Fibroblast of lung (primary cell): ENCODE data around the gene NID1. TPM values are rescaled to one million over a fixed set of nuclear protein-coding genes. Genes with fewer than 3 reads are reported as not detected.
A peak's percentile ranks its signal among the peaks of the same experiment; 100 is the strongest.

Experiments
- DNase-seq, 2 donors: peaks; one replicate each; pipeline versions ENCODE4 v3.0.0 to v3.0.0-alpha.2; 2010; ENCODE audit warnings: low read depth in 2 of 2
- H2AFZ ChIP-seq: 2 replicates; pipeline ENCODE4 v1.5.1; 2012; ENCODE audit warnings: low read length, control low read depth, inconsistent platforms
- H3K27ac ChIP-seq: 2 replicates; pipeline ENCODE4 v1.5.1; 2011; ENCODE audit warnings: low read length, control low read depth; ENCODE audit not compliant: insufficient read depth
- H3K27me3 ChIP-seq: 2 replicates; pipeline ENCODE4 v1.5.1; 2011; ENCODE audit warnings: mild to moderate bottlenecking, low read length; ENCODE audit not compliant: control insufficient read depth, insufficient read depth
- H3K36me3 ChIP-seq: 2 replicates; pipeline ENCODE4 v1.5.1; 2011; ENCODE audit warnings: low read length; ENCODE audit not compliant: control insufficient read depth, insufficient read depth
- H3K4me1 ChIP-seq: 2 replicates; pipeline ENCODE4 v1.5.1; 2011; ENCODE audit warnings: low read length; ENCODE audit not compliant: control insufficient read depth, insufficient read depth; ENCODE audit errors: extremely low read depth
- H3K4me2 ChIP-seq: 2 replicates; pipeline ENCODE4 v1.5.1; 2011; ENCODE audit warnings: low read length, control low read depth; ENCODE audit not compliant: insufficient read depth; ENCODE audit errors: extremely low read depth
- H3K4me3 ChIP-seq, 4 experiments: fragments of 200-600 bp in 1 of 4; sonication (generic) in 1 of 4; replicated peaks in 1 of 4; 2 replicates each; pipeline ENCODE4 v1.5.1; 2011 to 2016; ENCODE audit warnings: low read length in 4 of 4, low read depth in 3 of 4, mild to moderate bottlenecking in 3 of 4, control low read depth in 2 of 4, inconsistent platforms in 1 of 4, mixed read lengths in 1 of 4; ENCODE audit not compliant: insufficient read depth in 1 of 4; ENCODE audit errors: control extremely low read depth in 1 of 4
- H3K79me2 ChIP-seq: 2 replicates; pipeline ENCODE4 v1.5.1; 2012; ENCODE audit warnings: mild to moderate bottlenecking, low read length, inconsistent platforms; ENCODE audit not compliant: control insufficient read depth, insufficient read depth
- H3K9ac ChIP-seq: 2 replicates; pipeline ENCODE4 v1.5.1; 2011; ENCODE audit warnings: mild to moderate bottlenecking, low read length, control low read depth; ENCODE audit not compliant: insufficient read depth
- H3K9me3 ChIP-seq: 2 replicates; pipeline ENCODE4 v1.5.1; 2012; ENCODE audit warnings: low read depth, low read length; ENCODE audit not compliant: control insufficient read depth, insufficient read depth
- H4K20me1 ChIP-seq: 2 replicates; pipeline ENCODE4 v1.5.1; 2011; ENCODE audit warnings: low read length; ENCODE audit not compliant: control insufficient read depth, insufficient read depth; ENCODE audit errors: extremely low read depth
- EZH2 ChIP-seq: IDR thresholded peaks from 2 replicates; pipeline ENCODE4 v1.5.1; 2012; ENCODE audit warnings: low read length, control low read depth, mild to moderate bottlenecking; ENCODE audit errors: missing control alignments
- polyA plus RNA-seq, 2 donors: library from polyadenylated mRNA; depleted of rRNA in 1 of 2; stranded (reverse) in 1 of 2; unstranded in 1 of 2; fragments of >200 nt; gene quantifications; 2 replicates each; pipeline ENCODE4 v1.2.1, GENCODE V29; 2011 to 2012; ENCODE audit warnings: missing spikeins in 1 of 2
- total RNA-seq: library from RNA; depleted of rRNA; stranded (reverse); fragments of >200 nt; gene quantifications from 2 replicates; pipeline ENCODE4 v1.2.1, GENCODE V29; 2014
- TF ChIP-seq, protein P1 (sequence below), 2 donors: IDR thresholded peaks in 1 of 2; conservative IDR thresholded peaks in 1 of 2; 1 replicate in 1 of 2; 2 replicates in 1 of 2; pipeline ENCODE4 v1.5.1; 2011 to 2012; ENCODE audit warnings: low read length in 2 of 2, control low read depth in 1 of 2, inconsistent platforms in 1 of 2, low read depth in 1 of 2, mild to moderate bottlenecking in 1 of 2

The NID1 gene
- total and polyA plus RNA-seq, 2 donors (not counting 1 experiment from before 2014, with no cell fraction given): 29.1 to 152 TPM

DNA sequence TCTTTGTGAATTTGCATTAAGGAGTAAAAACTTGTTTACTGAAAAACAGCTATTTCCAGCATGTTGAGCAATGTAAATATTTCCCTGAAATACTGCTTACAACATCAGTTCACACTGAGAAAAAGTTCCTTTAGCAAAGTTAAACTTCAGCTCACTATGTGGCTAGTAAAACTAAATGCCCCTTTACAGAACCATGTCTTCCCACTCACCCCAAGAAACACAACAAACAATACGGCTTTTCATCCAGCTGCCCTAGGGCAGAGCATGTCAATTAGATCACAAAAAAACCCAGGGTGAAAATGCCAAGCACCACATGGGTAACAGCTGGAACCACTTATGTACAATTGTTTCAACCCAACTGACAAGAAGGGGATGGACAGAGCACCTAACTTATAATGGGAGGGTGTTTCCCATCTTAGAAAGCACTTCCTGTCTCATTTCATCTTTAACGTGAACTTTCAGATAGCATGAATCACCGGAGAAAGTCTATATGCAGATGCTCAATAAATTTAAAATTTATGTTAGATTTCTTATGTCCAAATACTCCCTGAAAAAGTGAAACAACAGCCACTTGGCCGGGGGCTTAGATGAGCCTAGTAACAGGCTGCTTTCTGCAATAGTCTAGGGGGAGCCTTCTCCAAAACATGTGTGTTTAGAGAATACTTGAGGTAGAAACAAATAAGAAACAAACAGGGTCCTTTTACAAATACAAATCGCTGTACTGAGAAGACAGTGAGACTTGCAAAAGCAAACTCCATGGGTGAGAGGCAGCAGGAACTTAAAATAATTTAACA is 6.6 kb downstream of the NID1 start:
- TF ChIP-seq, protein P1, sequence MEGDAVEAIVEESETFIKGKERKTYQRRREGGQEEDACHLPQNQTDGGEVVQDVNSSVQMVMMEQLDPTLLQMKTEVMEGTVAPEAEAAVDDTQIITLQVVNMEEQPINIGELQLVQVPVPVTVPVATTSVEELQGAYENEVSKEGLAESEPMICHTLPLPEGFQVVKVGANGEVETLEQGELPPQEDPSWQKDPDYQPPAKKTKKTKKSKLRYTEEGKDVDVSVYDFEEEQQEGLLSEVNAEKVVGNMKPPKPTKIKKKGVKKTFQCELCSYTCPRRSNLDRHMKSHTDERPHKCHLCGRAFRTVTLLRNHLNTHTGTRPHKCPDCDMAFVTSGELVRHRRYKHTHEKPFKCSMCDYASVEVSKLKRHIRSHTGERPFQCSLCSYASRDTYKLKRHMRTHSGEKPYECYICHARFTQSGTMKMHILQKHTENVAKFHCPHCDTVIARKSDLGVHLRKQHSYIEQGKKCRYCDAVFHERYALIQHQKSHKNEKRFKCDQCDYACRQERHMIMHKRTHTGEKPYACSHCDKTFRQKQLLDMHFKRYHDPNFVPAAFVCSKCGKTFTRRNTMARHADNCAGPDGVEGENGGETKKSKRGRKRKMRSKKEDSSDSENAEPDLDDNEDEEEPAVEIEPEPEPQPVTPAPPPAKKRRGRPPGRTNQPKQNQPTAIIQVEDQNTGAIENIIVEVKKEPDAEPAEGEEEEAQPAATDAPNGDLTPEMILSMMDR (conservative IDR thresholded peaks at IDR 0.05 in 1 of 2, IDR thresholded peaks at IDR 0.05 in 1 of 2; ENCODE audit: low read depth in 1 of 2, low read length in 2 of 2): no peak
- TF ChIP-seq EZH2: no peak
- DNase-seq: peak; percentile 30 to 61
- no peaks in the 10 kb centered on the region for H4K20me1 ChIP-seq
- H3K79me2 ChIP-seq: peaks cover 32% of the 10 kb centered on the region
- H3K36me3 ChIP-seq: no peaks in the 10 kb centered on the region
- no peaks in the 10 kb centered on the region for H3K9me3 ChIP-seq
- peak overlapping the region; percentile 2 to 47 (median 10) for H3K4me3 ChIP-seq
- peak overlapping the region; percentile 29 for H3K27ac ChIP-seq
- no peaks in the 10 kb centered on the region for H3K27me3 ChIP-seq
- H3K4me1 ChIP-seq: peaks cover 7% of the 10 kb centered on the region
- peak overlapping the region; percentile 42 for H3K4me2 ChIP-seq
- H2AFZ ChIP-seq: no peak overlapping the region
- no peak overlapping the region for H3K9ac ChIP-seq

DNA sequence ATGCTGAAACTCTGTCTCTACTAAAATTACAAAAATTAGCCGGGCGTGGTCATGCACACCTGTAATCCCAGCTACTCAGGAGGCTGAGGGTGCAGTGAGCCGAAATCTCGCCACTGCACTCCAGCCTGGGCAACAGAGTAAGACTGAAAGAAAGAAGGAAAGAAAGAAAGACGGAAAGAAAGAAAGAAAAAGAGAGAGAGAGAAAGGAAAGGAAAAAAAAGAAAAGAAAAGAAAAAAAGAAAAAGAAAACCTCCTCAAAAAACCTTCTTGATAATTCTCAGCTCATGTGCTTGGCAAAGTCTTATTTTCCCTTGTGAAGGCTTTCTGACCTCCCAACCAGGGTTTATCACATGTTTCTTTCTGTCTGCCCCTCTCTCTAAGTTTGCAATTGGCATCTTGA is 7.3 kb downstream of the NID1 start:
- Histone ChIP-seq H3K27me3 (no peaks in the 10 kb centered on the region), H3K4me3 (no peak overlapping the region), H4K20me1 (no peaks in the 10 kb centered on the region), H3K4me2 (no peak overlapping the region), H3K79me2 (peaks cover 28% of the 10 kb centered on the region), H3K9me3 (no peaks in the 10 kb centered on the region), H3K9ac (no peak overlapping the region), H3K36me3 (no peaks in the 10 kb centered on the region), H3K27ac (peak overlapping the region; percentile 23), H2AFZ (no peak overlapping the region), H3K4me1 (peaks cover 7% of the 10 kb centered on the region)
- TF ChIP-seq, protein P1 (conservative IDR thresholded peaks at IDR 0.05 in 1 of 2, IDR thresholded peaks at IDR 0.05 in 1 of 2; ENCODE audit: low read depth in 1 of 2, low read length in 2 of 2): no peak
- TF ChIP-seq EZH2: no peak
- DNase-seq: no peak

DNA sequence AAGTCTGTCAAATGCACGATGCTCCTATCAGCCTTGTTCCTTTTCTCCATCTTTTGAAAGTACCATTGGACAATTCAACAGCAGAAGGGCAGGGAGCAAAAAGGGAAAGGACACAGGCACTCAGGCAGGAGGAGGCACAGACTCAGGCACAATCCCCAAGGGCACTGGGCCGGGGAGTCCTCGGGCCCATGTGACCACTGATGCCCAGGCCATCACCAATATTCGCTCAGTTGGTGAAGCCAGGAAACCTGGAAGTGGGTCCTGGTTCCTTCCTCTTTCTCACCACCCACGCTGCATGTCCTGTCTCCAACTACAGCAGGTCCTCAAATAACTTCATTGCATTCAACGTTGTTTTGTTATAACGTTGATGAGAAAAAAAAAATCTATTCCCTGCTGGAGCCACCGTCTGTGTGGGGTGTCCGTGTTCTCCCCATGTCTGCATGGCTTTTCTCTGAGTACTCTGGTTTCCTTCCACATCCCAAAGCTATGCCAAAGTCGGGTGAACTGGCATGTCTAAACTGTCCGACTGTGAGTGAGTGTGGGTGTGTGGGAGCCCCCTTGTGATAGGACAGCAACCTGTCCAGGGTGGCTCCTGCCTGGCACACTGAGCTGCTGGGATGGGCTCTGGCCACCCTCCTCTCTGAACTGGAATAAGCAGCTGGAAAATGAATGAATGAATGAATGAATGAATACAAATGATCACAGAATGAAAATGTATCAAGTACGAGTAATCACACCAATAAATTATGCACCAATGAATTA is 12.5 kb downstream of the NID1 start:
- DNase-seq: no peak
- peaks cover 6% of the 10 kb centered on the region for H3K79me2 ChIP-seq

More for the DNA sequence above, 12.5 kb downstream of the NID1 start:
- H3K9me3 ChIP-seq: no peaks in the 10 kb centered on the region
- H3K27me3 ChIP-seq: no peaks in the 10 kb centered on the region
- H3K27ac ChIP-seq: no peak overlapping the region
- TF ChIP-seq, protein P1 (conservative IDR thresholded peaks at IDR 0.05 in 1 of 2, IDR thresholded peaks at IDR 0.05 in 1 of 2; ENCODE audit: low read depth in 1 of 2, low read length in 2 of 2): no peak
- no peak for TF ChIP-seq EZH2
- H3K9ac ChIP-seq: no peak overlapping the region
- H4K20me1 ChIP-seq: no peaks in the 10 kb centered on the region
- H3K36me3 ChIP-seq: no peaks in the 10 kb centered on the region
- H3K4me3 ChIP-seq: no peak overlapping the region
- H3K4me1 ChIP-seq: peaks cover 2% of the 10 kb centered on the region
- no peak overlapping the region for H2AFZ ChIP-seq
- H3K4me2 ChIP-seq: no peak overlapping the region
